Osteoblast (primary cell): ENCODE data around the gene CCDC154. TPM values are rescaled to one million over a fixed set of nuclear protein-coding genes. Genes with fewer than 3 reads are reported as not detected.

Source experiments
- DNase-seq: peaks from one replicate; pipeline ENCODE4 v3.0.0; 2011; ENCODE audit warnings: low spot score, mixed read lengths; ENCODE audit not compliant: insufficient read length; ENCODE audit errors: missing footprints
- H2AFZ ChIP-seq: 2 replicates; pipeline ENCODE4 v1.6.0; 2011; ENCODE audit warnings: mild to moderate bottlenecking, low read length
- H3K27ac ChIP-seq: 2 replicates; pipeline ENCODE4 v1.5.1; 2011; ENCODE audit warnings: mild to moderate bottlenecking, low read depth, low read length, moderate library complexity
- H3K27me3 ChIP-seq: 2 replicates; pipeline ENCODE4 v1.6.0; 2012; ENCODE audit warnings: mild to moderate bottlenecking, control low read depth, inconsistent platforms, low read length, moderate library complexity; ENCODE audit not compliant: insufficient read depth
- H3K36me3 ChIP-seq: 2 replicates; pipeline ENCODE4 v1.5.1; 2011; ENCODE audit warnings: mild to moderate bottlenecking, low read length, control low read depth, moderate library complexity; ENCODE audit not compliant: insufficient read depth
- H3K4me1 ChIP-seq: 2 replicates; pipeline ENCODE4 v1.5.1; 2011; ENCODE audit warnings: mild to moderate bottlenecking, low read length, control low read depth, moderate library complexity; ENCODE audit not compliant: insufficient read depth
- H3K4me2 ChIP-seq: 2 replicates; pipeline ENCODE4 v1.6.0; 2011; ENCODE audit warnings: mild to moderate bottlenecking, low read length; ENCODE audit not compliant: insufficient read depth
- H3K4me3 ChIP-seq: fragments of 200-600 bp; sonication (generic); 3 replicates; pipeline ENCODE4 v1.5.1; 2012; ENCODE audit warnings: mild to moderate bottlenecking, low read length, inconsistent platforms; ENCODE audit not compliant: insufficient read depth
- H3K79me2 ChIP-seq: 2 replicates; pipeline ENCODE4 v1.6.0; 2012; ENCODE audit warnings: mild to moderate bottlenecking, low read length, control low read depth, inconsistent platforms; ENCODE audit not compliant: insufficient read depth
- H3K9me3 ChIP-seq: 2 replicates; pipeline ENCODE4 v1.5.1; 2011; ENCODE audit warnings: low read depth, low read length, control low read depth
- H4K20me1 ChIP-seq: 2 replicates; pipeline ENCODE4 v1.6.0; 2012; ENCODE audit warnings: mild to moderate bottlenecking, low read length, control low read depth; ENCODE audit not compliant: insufficient read depth
- CTCF ChIP-seq: IDR thresholded peaks from 2 replicates; pipeline ENCODE4 v1.5.1; 2011; ENCODE audit warnings: mild to moderate bottlenecking, low read depth, low read length, moderate library complexity; ENCODE audit errors: extremely low read depth
- total RNA-seq: library from RNA; depleted of rRNA; stranded (reverse); fragments of >200 nt; gene quantifications from 2 replicates; pipeline ENCODE4 v1.2.3, GENCODE V29; 2012

The CCDC154 gene
- total RNA-seq, 1 donor: 0.36 TPM

GRCh38 chr16:1397779-1398178 lies 46.6 kb downstream of the CCDC154 start:
- DNase-seq: no peak
- H3K36me3 ChIP-seq: no peaks in the 10 kb centered on the region
- no peak for TF ChIP-seq CTCF
- no peak overlapping the region for H3K27ac ChIP-seq
- H2AFZ ChIP-seq: no peak overlapping the region
- H3K4me1 ChIP-seq: no peaks in the 10 kb centered on the region
- no peak overlapping the region for H3K4me2 ChIP-seq
- H3K9me3 ChIP-seq: no peaks in the 10 kb centered on the region
- no peak overlapping the region for H3K4me3 ChIP-seq
- no peaks in the 10 kb centered on the region for H3K79me2 ChIP-seq
- no peaks in the 10 kb centered on the region for H3K27me3 ChIP-seq
- no peaks in the 10 kb centered on the region for H4K20me1 ChIP-seq

- Histone ChIP-seq H3K4me3 (no peak overlapping the region), H3K36me3 (peaks cover 4% of the 10 kb centered on the region), H3K4me1 (no peaks in the 10 kb centered on the region), H3K79me2 (no peaks in the 10 kb centered on the region), H3K27me3 (no peaks in the 10 kb centered on the region), H2AFZ (no peak overlapping the region), H3K4me2 (no peak overlapping the region), H3K9me3 (no peaks in the 10 kb centered on the region), H3K27ac (no peak overlapping the region), H4K20me1 (no peaks in the 10 kb centered on the region)
- DNase-seq: no peak
- TF ChIP-seq CTCF: no peak
Observed at GRCh38 chr16:1395444-1396031, 48.8 kb downstream of the CCDC154 start.

- no peak overlapping the region for H2AFZ ChIP-seq
- H3K36me3 ChIP-seq: peaks cover 7% of the 10 kb centered on the region
- H3K27ac ChIP-seq: no peak overlapping the region
- H3K79me2 ChIP-seq: no peaks in the 10 kb centered on the region
- no peak for TF ChIP-seq CTCF
- no peak overlapping the region for H3K4me3 ChIP-seq
- H3K4me1 ChIP-seq: no peaks in the 10 kb centered on the region
- H4K20me1 ChIP-seq: no peaks in the 10 kb centered on the region
- H3K4me2 ChIP-seq: no peak overlapping the region
- no peaks in the 10 kb centered on the region for H3K27me3 ChIP-seq
- no peaks in the 10 kb centered on the region for H3K9me3 ChIP-seq
- DNase-seq: no peak
Observed at GRCh38 chr16:1394367-1394951, 49.9 kb downstream of the CCDC154 start.

GRCh38 chr16:1393613-1394176 lies 50.7 kb downstream of the CCDC154 start:
- Histone ChIP-seq H2AFZ (no peak overlapping the region), H3K4me1 (no peaks in the 10 kb centered on the region), H3K27ac (no peak overlapping the region), H3K79me2 (no peaks in the 10 kb centered on the region), H3K27me3 (no peaks in the 10 kb centered on the region), H3K36me3 (peaks cover 7% of the 10 kb centered on the region), H3K9me3 (no peaks in the 10 kb centered on the region), H3K4me3 (no peak overlapping the region), H3K4me2 (no peak overlapping the region), H4K20me1 (no peaks in the 10 kb centered on the region)
- no peak for DNase-seq
- no peak for TF ChIP-seq CTCF
